ENCODE results near the gene FDX1. TPM values are rescaled to one million over a fixed set of nuclear protein-coding genes. Genes with fewer than 3 reads are reported as not detected.

Gene FDX1
- total RNA-seq, 2 experiments from 2014 or later = 10.2 to 10.6 TPM

DNA sequence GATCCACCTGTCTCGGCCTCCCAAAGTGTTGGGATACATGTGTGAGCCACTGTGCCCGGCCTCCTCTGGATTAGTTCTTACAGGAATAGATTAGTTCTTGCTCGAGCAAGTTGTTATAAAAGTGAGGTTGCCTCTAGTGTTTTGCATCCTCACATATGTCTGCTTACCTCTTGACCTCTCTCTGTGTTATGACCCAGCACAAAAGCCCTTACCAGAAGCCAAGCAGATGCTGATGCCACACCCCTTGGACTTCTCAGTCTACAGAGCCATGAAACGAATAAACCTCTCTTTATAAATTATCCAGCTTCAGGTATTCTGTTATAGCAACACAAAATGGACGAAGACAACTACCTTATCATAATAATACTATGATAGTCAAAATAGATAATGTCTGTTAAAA, 22.4 kb upstream of the FDX1 start:
- DNase-seq (no peak), ATAC-seq (ENCODE audit: poor library complexity) (no peak)
- Histone ChIP-seq H3K4me1 (ENCODE audit: insufficient read depth, low read length) (no peaks in the 10 kb centered on the region), H3K27me3 (ENCODE audit: control insufficient read depth in 1 of 2, insufficient read depth in 2 of 2, low read length in 2 of 2) (no peaks in the 10 kb centered on the region), H3K27ac (ENCODE audit: low read depth in 1 of 2, low read length in 2 of 2) (no peak overlapping the region), H3K9me3 (ENCODE audit: control insufficient read depth in 1 of 2, insufficient read depth in 1 of 2, low read length in 2 of 2) (no peaks in the 10 kb centered on the region), H3K36me3 (ENCODE audit: insufficient read depth, low read length) (no peaks in the 10 kb centered on the region), H3K4me3 (ENCODE audit: low read length) (no peak overlapping the region)
- POLR2A ChIA-PET = no interaction called here
- no peak overlapping the region for H3K27ac Mint-ChIP-seq
- H3K9me3 Mint-ChIP-seq = peaks cover 1% of the 10 kb centered on the region
- no peaks in the 10 kb centered on the region for H3K36me3 Mint-ChIP-seq (ENCODE audit: low read depth)
- H3K4me1 Mint-ChIP-seq (ENCODE audit: low read depth) = no peaks in the 10 kb centered on the region
- CTCF ChIA-PET = no interaction called here
- TF ChIP-seq, protein P1, sequence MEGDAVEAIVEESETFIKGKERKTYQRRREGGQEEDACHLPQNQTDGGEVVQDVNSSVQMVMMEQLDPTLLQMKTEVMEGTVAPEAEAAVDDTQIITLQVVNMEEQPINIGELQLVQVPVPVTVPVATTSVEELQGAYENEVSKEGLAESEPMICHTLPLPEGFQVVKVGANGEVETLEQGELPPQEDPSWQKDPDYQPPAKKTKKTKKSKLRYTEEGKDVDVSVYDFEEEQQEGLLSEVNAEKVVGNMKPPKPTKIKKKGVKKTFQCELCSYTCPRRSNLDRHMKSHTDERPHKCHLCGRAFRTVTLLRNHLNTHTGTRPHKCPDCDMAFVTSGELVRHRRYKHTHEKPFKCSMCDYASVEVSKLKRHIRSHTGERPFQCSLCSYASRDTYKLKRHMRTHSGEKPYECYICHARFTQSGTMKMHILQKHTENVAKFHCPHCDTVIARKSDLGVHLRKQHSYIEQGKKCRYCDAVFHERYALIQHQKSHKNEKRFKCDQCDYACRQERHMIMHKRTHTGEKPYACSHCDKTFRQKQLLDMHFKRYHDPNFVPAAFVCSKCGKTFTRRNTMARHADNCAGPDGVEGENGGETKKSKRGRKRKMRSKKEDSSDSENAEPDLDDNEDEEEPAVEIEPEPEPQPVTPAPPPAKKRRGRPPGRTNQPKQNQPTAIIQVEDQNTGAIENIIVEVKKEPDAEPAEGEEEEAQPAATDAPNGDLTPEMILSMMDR (IDR thresholded peaks at IDR 0.05) = no peak
- no peaks in the 10 kb centered on the region for H3K27me3 Mint-ChIP-seq
- H3K4me3 Mint-ChIP-seq = no peak overlapping the region
- intact Hi-C loops (cut with DNase I, micrococcal nuclease) = no loop called here

DNA sequence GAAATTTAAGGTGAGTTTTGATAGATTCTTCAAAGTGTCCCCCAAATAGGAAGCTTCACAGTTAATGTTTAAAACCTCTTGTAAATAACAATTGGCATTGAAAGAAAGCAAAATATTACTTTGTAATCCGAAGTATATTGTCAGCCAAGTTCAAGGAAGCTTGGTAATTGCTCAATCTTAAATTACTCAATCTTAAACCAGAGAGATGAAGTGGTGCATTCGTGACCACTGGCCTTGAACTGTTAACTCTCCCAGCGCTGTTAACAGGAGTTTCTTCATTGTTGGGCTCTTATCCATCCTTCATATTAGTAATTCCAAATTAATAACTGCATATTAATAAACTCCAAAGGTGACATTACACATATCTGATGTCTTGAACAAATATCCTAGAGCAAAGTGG, 20.6 kb upstream of the FDX1 start:
- H3K4me1 Mint-ChIP-seq (ENCODE audit: low read depth) = no peaks in the 10 kb centered on the region
- Histone ChIP-seq H3K4me1 (ENCODE audit: insufficient read depth, low read length) (no peaks in the 10 kb centered on the region), H3K27ac (ENCODE audit: low read depth in 1 of 2, low read length in 2 of 2) (no peak overlapping the region), H3K4me3 (ENCODE audit: low read length) (no peak overlapping the region), H3K9me3 (ENCODE audit: control insufficient read depth in 1 of 2, insufficient read depth in 1 of 2, low read length in 2 of 2) (no peaks in the 10 kb centered on the region), H3K27me3 (ENCODE audit: control insufficient read depth in 1 of 2, insufficient read depth in 2 of 2, low read length in 2 of 2) (no peaks in the 10 kb centered on the region), H3K36me3 (ENCODE audit: insufficient read depth, low read length) (no peaks in the 10 kb centered on the region)
- DNase-seq (no peak), ATAC-seq (ENCODE audit: poor library complexity) (no peak)
- no peaks in the 10 kb centered on the region for H3K36me3 Mint-ChIP-seq (ENCODE audit: low read depth)
- ChIA-PET CTCF (no interaction called here), POLR2A (interaction anchor here (1.1 kb wide), 1 partner anchor 21 kb away, joined by 4 read pairs; the partner anchor contains the start of gene FDX1)
- H3K9me3 Mint-ChIP-seq = peaks cover 1% of the 10 kb centered on the region
- no peaks in the 10 kb centered on the region for H3K27me3 Mint-ChIP-seq
- TF ChIP-seq, protein P1 (IDR thresholded peaks at IDR 0.05) = no peak
- H3K27ac Mint-ChIP-seq = no peak overlapping the region
- H3K4me3 Mint-ChIP-seq = no peak overlapping the region
- intact Hi-C loops (cut with DNase I, micrococcal nuclease) = no loop called here

DNA sequence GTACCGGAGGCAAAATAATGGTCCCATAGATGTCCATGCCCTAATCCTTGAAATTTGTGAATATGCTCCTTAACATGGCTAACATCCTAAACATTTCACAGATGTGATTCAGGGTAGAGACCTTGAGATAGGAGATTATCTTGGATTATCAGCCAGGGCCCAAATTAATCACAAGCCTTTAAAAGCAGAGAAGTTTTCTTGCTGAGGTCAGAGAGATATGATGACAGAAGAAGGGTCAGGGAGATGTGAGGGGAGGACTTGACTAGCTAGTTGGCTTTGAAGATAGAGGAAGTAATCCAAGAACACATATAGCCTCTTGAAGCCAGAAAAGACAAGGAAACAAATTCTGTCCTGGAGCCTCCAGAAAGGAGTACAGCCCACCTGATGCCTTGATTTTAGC, 19.1 kb upstream of the FDX1 start:
- H3K4me3 ChIP-seq (ENCODE audit: low read length) = no peak overlapping the region
- Mint-ChIP-seq H3K4me1 (ENCODE audit: low read depth) (no peaks in the 10 kb centered on the region), H3K27me3 (no peaks in the 10 kb centered on the region), H3K9me3 (peaks cover 1% of the 10 kb centered on the region), H3K36me3 (ENCODE audit: low read depth) (no peaks in the 10 kb centered on the region), H3K4me3 (no peak overlapping the region), H3K27ac (no peak overlapping the region)
- no peak for ATAC-seq (ENCODE audit: poor library complexity)
- H3K4me1 ChIP-seq (ENCODE audit: insufficient read depth, low read length) = no peaks in the 10 kb centered on the region
- no peaks in the 10 kb centered on the region for H3K27me3 ChIP-seq (ENCODE audit: control insufficient read depth in 1 of 2, insufficient read depth in 2 of 2, low read length in 2 of 2)
- ChIA-PET POLR2A (interaction anchor here (0.7 kb wide), 1 partner anchor 18 kb away, joined by 3 read pairs; no protein-coding TSS in a partner anchor), CTCF (interaction anchor here (0.5 kb wide), 1 partner anchor 1577 kb away, joined by 3 read pairs; no protein-coding TSS in a partner anchor)
- DNase-seq = no peak
- H3K9me3 ChIP-seq (ENCODE audit: control insufficient read depth in 1 of 2, insufficient read depth in 1 of 2, low read length in 2 of 2) = no peaks in the 10 kb centered on the region
- intact Hi-C loops (cut with DNase I, micrococcal nuclease) = no loop called here
- TF ChIP-seq, protein P1 (IDR thresholded peaks at IDR 0.05) = no peak
- no peak overlapping the region for H3K27ac ChIP-seq (ENCODE audit: low read depth in 1 of 2, low read length in 2 of 2)
- H3K36me3 ChIP-seq (ENCODE audit: insufficient read depth, low read length) = no peaks in the 10 kb centered on the region

Measured in CD4-positive, alpha-beta T cell (primary cell).